GM19463 (cell line): ENCODE data around the gene RLIM.
"Not testable (repeated sequence)": the region's sequence is repeated elsewhere in the genome, so short reads cannot be mapped to it uniquely, and the experiment has no call there.

Experiments
- ATAC-seq: cut with Tn5 transposase; IDR thresholded peaks from one replicate; pipeline ENCODE4 v1.9.1; 2021; ENCODE audit warnings: mild to moderate bottlenecking, moderate library complexity; ENCODE audit not compliant: unreplicated experiment

RLIM gene

GRCh38 chrX:74614093-74614909 lies at the start of gene RLIM:
TSS of gene RLIM (minus strand) at chrX:74614624. CDS start at chrX:74595977, 18,647 bp downstream.
- peak; percentile 95 for ATAC-seq

- no peak for ATAC-seq
These were observed 41.8 kb upstream of the RLIM start for GRCh38 chrX:74656079-74656745.

GRCh38 chrX:74654953-74655352 lies 40.5 kb upstream of the RLIM start:
- not testable (repeated sequence) for ATAC-seq

GRCh38 chrX:74636749-74637314 lies 22.4 kb upstream of the RLIM start:
- ATAC-seq = no peak

- ATAC-seq = no peak
These were observed 893 bp downstream of the RLIM start for GRCh38 chrX:74613370-74614092.

GRCh38 chrX:74606799-74607198 lies 7.6 kb downstream of the RLIM start:
- no peak for ATAC-seq

- ATAC-seq = no peak
These were observed 8.1 kb downstream of the RLIM start for GRCh38 chrX:74606342-74606741.

- no peak for ATAC-seq
These were observed 11.4 kb downstream of the RLIM start for GRCh38 chrX:74603040-74603439.

GRCh38 chrX:74602142-74602541 lies 12.3 kb downstream of the RLIM start:
- no peak for ATAC-seq

- no peak for ATAC-seq
These were observed 20.8 kb downstream of the RLIM start for GRCh38 chrX:74593593-74593992.

- ATAC-seq = no peak
These were observed 28.7 kb downstream of the RLIM start for GRCh38 chrX:74585766-74586165.

GRCh38 chrX:74579597-74580198 lies 34.7 kb downstream of the RLIM start:
- ATAC-seq = no peak

GRCh38 chrX:74578137-74578536 lies 36.3 kb downstream of the RLIM start:
- no peak for ATAC-seq

- no peak for ATAC-seq
These were observed 57.0 kb downstream of the RLIM start for GRCh38 chrX:74557378-74557777.

GRCh38 chrX:74551934-74552333 lies 62.5 kb downstream of the RLIM start:
- no peak for ATAC-seq

- ATAC-seq = peak; percentile 91
These were observed 64.1 kb downstream of the RLIM start for GRCh38 chrX:74550295-74550802.

GRCh38 chrX:74546984-74547383 lies 67.4 kb downstream of the RLIM start:
- ATAC-seq = no peak

GRCh38 chrX:74545880-74546523 lies 68.4 kb downstream of the RLIM start:
- no peak for ATAC-seq

- no peak for ATAC-seq
These were observed 73.7 kb downstream of the RLIM start for GRCh38 chrX:74540635-74541249.
